ENCODE data around the gene FOXN3.

DNA sequence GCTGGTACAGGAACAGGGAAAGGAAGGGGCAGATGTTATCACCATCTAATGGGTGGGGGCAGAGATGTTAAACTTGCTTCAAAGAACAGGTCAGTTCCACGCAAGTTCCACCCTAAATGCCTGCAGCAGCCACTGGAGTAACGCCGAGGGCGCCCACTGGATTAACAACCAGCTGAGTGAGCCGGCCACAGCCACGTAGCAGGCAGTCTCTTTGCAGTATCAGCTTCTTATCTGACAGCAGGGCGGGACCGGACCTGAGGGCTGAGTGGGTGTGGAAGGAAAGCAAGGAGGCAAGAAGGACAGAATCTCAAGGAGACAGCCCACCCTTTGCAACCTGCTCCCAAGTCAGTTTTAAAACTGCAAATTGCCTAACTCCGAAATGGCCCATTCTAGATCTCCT lies 38.4 kb upstream of the FOXN3 start:
- TF ChIP-seq, protein P1, sequence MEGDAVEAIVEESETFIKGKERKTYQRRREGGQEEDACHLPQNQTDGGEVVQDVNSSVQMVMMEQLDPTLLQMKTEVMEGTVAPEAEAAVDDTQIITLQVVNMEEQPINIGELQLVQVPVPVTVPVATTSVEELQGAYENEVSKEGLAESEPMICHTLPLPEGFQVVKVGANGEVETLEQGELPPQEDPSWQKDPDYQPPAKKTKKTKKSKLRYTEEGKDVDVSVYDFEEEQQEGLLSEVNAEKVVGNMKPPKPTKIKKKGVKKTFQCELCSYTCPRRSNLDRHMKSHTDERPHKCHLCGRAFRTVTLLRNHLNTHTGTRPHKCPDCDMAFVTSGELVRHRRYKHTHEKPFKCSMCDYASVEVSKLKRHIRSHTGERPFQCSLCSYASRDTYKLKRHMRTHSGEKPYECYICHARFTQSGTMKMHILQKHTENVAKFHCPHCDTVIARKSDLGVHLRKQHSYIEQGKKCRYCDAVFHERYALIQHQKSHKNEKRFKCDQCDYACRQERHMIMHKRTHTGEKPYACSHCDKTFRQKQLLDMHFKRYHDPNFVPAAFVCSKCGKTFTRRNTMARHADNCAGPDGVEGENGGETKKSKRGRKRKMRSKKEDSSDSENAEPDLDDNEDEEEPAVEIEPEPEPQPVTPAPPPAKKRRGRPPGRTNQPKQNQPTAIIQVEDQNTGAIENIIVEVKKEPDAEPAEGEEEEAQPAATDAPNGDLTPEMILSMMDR (IDR thresholded peaks at IDR 0.05; ENCODE audit: insufficient read depth, low read depth, low read length) = no peak
- no peak for TF ChIP-seq EZH2 (IDR thresholded peaks at IDR 0.05; ENCODE audit: insufficient read depth, low read length)

Measured in astrocyte (in vitro differentiated cells and primary cell).